Stimulated activated CD8-positive, alpha-beta memory T cell treated with anti-CD3 and anti-CD28 coated beads, Interleukin-12 subunit alpha, Interleukin-12 subunit beta, amount 100 ng/mL, for 24 hours (primary cell): ENCODE results near the gene LRRC27.

ENCODE experiments used
- DNase-seq: peaks from one replicate; pipeline ENCODE4 v3.0.0-alpha.2; 2020; ENCODE audit errors: extremely low read depth

The LRRC27 gene

GRCh38 chr10:132425029-132425756 is 93.2 kb downstream of the LRRC27 start:
- no peak for DNase-seq

DNA sequence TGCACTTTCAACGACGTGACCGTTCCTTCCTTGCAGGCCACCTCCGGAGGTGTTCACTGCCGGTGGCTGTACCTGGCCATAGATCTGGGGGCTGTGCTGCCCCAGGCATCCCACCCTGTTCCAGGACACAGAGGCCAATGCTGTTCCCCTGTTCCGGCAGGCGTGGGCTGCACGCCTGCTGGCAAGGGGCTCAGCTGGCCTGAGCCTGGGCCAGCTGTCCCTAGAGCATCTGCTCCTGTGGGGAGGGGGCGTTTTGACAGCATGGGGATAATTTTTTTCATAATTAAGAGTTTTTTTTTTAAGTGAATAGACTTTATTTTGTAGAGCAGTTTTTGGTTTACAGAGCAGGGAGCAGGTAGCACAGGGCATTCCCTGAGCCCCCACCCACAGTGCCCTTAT is 93.8 kb downstream of the LRRC27 start:
- no peak for DNase-seq

DNA sequence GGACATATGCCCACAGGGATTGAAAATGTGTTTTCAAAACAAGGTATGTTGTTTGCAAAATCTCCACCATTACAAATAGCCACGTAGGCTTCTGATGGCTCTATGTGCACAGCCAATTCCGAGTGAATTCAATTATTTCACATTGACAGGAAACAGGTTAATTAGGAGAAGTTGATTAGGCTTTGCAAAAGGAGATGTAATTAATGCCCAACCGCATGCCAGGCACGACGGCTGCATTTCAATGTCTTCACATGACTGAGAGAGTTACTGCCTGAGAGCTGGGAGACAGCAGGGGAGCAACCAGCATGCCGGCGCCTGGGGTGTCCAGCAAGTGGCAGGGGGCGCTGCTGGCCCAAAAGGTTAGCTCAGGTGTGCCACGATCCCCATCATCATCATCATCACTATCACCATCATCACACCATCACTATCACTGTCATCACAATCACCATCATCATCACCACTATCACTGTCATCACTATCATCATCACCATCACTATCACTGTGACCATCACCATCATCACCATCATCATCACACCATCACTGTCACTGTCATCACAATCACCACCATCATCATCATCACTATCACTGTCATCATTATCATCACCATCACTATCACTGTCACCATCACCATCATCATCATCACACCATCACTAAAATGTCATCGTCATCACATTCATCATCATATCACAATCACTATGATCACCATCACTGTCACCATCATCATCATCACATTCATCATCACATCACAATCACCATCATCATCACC is 95.2 kb downstream of the LRRC27 start:
- DNase-seq, result no peak

- DNase-seq, result no peak
Measured at GRCh38 chr10:132427939-132428367, 96.0 kb downstream of the LRRC27 start.

DNA sequence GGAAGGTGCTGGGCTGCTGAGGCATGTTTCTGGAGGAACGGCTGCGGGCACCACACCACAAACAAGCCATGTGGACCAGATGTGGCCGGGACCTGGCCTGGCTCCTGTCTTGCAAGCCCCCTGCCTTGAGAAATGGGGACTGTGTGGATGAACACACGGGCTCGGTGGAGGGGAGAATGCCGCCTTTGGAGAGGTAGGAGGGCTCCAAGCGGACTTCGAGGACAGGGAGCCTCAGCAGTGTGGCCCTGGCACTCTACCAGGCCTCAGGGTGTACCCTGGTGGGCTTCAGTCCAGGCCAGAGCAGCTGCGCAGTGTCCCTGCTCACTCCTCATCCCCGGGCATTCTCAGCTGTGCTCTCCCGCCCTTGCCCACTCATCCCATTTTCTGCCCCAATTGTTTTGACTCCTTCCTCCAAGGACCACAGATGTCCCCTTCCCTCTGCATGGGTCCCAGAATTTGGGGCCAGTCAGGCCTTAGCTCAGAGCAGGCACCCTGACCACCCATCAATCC is 96.5 kb downstream of the LRRC27 start:
- DNase-seq, result no peak
